Measurements from ENCODE around the gene SETD7.

The SETD7 gene

DNA sequence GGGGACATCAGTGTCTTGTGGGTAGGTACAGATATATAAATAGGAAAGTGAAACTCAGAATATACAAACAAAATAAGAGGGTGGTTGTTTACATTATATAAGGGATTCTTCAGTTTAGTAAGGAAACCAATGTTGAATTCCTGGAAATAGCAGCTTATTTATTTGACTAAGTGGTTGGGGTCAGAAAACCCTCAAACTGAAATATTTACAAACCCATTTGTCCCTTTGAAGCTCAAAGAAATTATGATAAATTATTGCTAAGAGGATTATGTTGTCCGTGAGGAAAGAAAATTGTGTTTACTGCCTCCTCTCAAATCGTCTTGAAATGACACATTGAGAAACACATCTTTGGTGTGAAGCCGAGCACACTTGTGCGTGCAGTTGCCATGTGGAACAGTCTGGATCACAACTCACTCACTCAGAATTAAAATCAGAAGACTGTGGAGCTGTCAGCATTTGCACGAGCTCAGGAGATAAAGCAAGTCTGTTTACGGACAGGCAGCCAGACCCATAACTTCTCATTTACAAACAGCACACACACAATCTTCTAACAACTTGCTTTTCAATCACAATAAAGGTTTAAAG is 46.8 kb upstream of the SETD7 start:
- H3K79me2 ChIP-seq (ENCODE audit: low read length), result no peaks in the 10 kb centered on the region
- H3K4me3 ChIP-seq (ENCODE audit: low read length), result no peak overlapping the region
- peak overlapping the region; percentile 4; the same call in 1 of the 2 replicates for H3K4me2 ChIP-seq (ENCODE audit: low read depth, low read length)
- no peak for DNase-seq
- H3K9me2 ChIP-seq (replicated peaks; ENCODE audit: insufficient read depth, low read length), result no peaks in the 10 kb centered on the region
- H3K4me1 ChIP-seq (ENCODE audit: low read length), result peaks cover 23% of the 10 kb centered on the region
- TF ChIP-seq EZH2 (optimal IDR thresholded peaks at IDR 0.05; ENCODE audit: low read depth, low read length) (no peak), EZH2phosphoT487 (IDR thresholded peaks at IDR 0.05; ENCODE audit: low read length) (no peak), CTCF (IDR thresholded peaks at IDR 0.05; ENCODE audit: low read length) (no peak)
- H2AFZ ChIP-seq (ENCODE audit: low read length), result peak overlapping the region; percentile 9; the same call in 1 of the 2 replicates
- H3F3A ChIP-seq (ENCODE audit: insufficient read depth, low read length), result peaks cover 6% of the 10 kb centered on the region; the same call in 1 of the 2 replicates
- no peaks in the 10 kb centered on the region for H3K27me3 ChIP-seq (replicated peaks; ENCODE audit: insufficient read depth, low read length)
- no peak overlapping the region for H3K9ac ChIP-seq (ENCODE audit: low read length)
- H3K36me3 ChIP-seq (replicated peaks; ENCODE audit: insufficient read depth, low read length), result no peaks in the 10 kb centered on the region
- H3K27ac ChIP-seq (ENCODE audit: low read length), result no peak overlapping the region
- H3K9me3 ChIP-seq (replicated peaks; ENCODE audit: insufficient read depth, low read length), result no peaks in the 10 kb centered on the region
- H4K20me1 ChIP-seq (ENCODE audit: insufficient read depth, low read length), result no peaks in the 10 kb centered on the region

GRCh38 chr4:139600662-139601061 is 44.6 kb upstream of the SETD7 start:
- Histone ChIP-seq H3K4me2 (ENCODE audit: low read depth, low read length) (no peak overlapping the region), H3K4me1 (ENCODE audit: low read length) (peaks cover 19% of the 10 kb centered on the region), H3K36me3 (replicated peaks; ENCODE audit: insufficient read depth, low read length) (no peaks in the 10 kb centered on the region), H4K20me1 (ENCODE audit: insufficient read depth, low read length) (no peaks in the 10 kb centered on the region), H3K4me3 (ENCODE audit: low read length) (no peak overlapping the region), H3K9ac (ENCODE audit: low read length) (no peak overlapping the region), H3K9me3 (replicated peaks; ENCODE audit: insufficient read depth, low read length) (no peaks in the 10 kb centered on the region), H3K27me3 (replicated peaks; ENCODE audit: insufficient read depth, low read length) (no peaks in the 10 kb centered on the region), H3K9me2 (replicated peaks; ENCODE audit: insufficient read depth, low read length) (no peaks in the 10 kb centered on the region), H2AFZ (ENCODE audit: low read length) (no peak overlapping the region), H3F3A (ENCODE audit: insufficient read depth, low read length) (peaks cover 6% of the 10 kb centered on the region; the same call in 1 of the 2 replicates), H3K27ac (ENCODE audit: low read length) (no peak overlapping the region), H3K79me2 (ENCODE audit: low read length) (no peaks in the 10 kb centered on the region)
- TF ChIP-seq EZH2phosphoT487 (IDR thresholded peaks at IDR 0.05; ENCODE audit: low read length), result no peak
- TF ChIP-seq CTCF (IDR thresholded peaks at IDR 0.05; ENCODE audit: low read length), result no peak
- no peak for TF ChIP-seq EZH2 (optimal IDR thresholded peaks at IDR 0.05; ENCODE audit: low read depth, low read length)
- no peak for DNase-seq

- H4K20me1 ChIP-seq (ENCODE audit: insufficient read depth, low read length), result no peaks in the 10 kb centered on the region
- no peaks in the 10 kb centered on the region for H3K27me3 ChIP-seq (replicated peaks; ENCODE audit: insufficient read depth, low read length)
- no peak for DNase-seq
- H3K4me3 ChIP-seq (ENCODE audit: low read length), result no peak overlapping the region
- H2AFZ ChIP-seq (ENCODE audit: low read length), result no peak overlapping the region
- H3K4me2 ChIP-seq (ENCODE audit: low read depth, low read length), result no peak overlapping the region
- H3K27ac ChIP-seq (ENCODE audit: low read length), result no peak overlapping the region
- H3K79me2 ChIP-seq (ENCODE audit: low read length), result no peaks in the 10 kb centered on the region
- H3K9ac ChIP-seq (ENCODE audit: low read length), result no peak overlapping the region
- H3K36me3 ChIP-seq (replicated peaks; ENCODE audit: insufficient read depth, low read length), result no peaks in the 10 kb centered on the region
- TF ChIP-seq CTCF (IDR thresholded peaks at IDR 0.05; ENCODE audit: low read length), result no peak
- TF ChIP-seq EZH2phosphoT487 (IDR thresholded peaks at IDR 0.05; ENCODE audit: low read length), result no peak
- no peak for TF ChIP-seq EZH2 (optimal IDR thresholded peaks at IDR 0.05; ENCODE audit: low read depth, low read length)
- peaks cover 19% of the 10 kb centered on the region for H3K4me1 ChIP-seq (ENCODE audit: low read length)
- no peaks in the 10 kb centered on the region for H3K9me3 ChIP-seq (replicated peaks; ENCODE audit: insufficient read depth, low read length)
- peaks cover 6% of the 10 kb centered on the region; the same call in 1 of the 2 replicates for H3F3A ChIP-seq (ENCODE audit: insufficient read depth, low read length)
- H3K9me2 ChIP-seq (replicated peaks; ENCODE audit: insufficient read depth, low read length), result no peaks in the 10 kb centered on the region
Measured at GRCh38 chr4:139599594-139600374, 43.8 kb upstream of the SETD7 start.

Measured in MM.1S (cell line).